ENCODE measurements around the gene CHMP1B.
"Not testable (repeated sequence)": the region's sequence is repeated elsewhere in the genome, so short reads cannot be mapped to it uniquely, and the experiment has no call there.

The CHMP1B gene

DNA sequence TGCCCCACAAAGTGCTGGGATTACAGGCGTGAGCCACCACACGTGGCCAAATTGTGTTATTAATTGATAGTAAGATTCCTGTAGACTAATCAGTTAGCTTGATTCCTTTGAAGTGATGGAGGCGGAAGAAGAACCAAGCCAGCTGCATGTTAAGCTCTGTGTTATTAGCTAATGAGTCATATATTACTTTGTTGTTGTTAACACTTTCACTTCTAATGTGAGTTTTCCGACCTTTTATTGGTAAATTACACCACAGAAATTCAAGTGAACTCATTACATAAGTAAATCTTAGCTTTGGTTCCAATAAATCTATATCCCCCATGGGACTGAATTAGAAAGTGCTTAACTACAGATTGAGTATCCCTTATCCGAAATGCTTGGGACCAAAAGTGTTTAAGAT lies 20.3 kb downstream of the CHMP1B start:
- no peak for DNase-seq (ENCODE audit: low spot score)

DNA sequence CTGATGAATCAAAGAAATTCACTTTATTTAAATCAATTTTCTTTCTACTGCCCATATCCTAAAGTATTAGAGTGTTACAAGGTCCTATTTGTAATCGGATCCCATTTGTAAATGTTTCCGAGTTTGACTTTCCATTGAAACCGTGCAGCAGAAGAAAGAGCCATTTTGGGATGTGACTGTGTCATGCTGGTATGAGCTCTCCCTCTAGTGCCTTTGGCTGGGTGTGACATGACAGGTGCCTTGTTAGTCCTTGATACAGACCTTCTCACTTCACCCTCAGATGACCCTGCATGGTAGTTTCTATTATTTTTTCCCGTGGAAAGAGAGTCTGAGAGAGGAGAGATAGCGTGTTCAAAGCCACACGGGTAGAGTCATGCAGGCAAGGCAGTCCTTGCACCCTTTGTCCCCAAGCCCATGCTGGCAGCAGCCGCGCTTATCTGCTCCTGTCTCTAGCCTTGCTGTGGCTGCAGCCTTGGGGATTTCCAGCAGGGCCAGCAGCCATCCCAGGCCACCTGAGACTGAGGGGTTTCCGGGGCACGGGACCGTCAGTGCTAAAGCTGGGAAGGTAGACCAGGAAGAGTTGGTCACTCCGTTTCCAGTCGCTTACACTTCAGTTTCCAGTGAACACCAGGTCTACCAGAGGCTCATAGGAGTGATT lies 21.4 kb downstream of the CHMP1B start:
- DNase-seq (ENCODE audit: low spot score) = peak; percentile 59

DNA sequence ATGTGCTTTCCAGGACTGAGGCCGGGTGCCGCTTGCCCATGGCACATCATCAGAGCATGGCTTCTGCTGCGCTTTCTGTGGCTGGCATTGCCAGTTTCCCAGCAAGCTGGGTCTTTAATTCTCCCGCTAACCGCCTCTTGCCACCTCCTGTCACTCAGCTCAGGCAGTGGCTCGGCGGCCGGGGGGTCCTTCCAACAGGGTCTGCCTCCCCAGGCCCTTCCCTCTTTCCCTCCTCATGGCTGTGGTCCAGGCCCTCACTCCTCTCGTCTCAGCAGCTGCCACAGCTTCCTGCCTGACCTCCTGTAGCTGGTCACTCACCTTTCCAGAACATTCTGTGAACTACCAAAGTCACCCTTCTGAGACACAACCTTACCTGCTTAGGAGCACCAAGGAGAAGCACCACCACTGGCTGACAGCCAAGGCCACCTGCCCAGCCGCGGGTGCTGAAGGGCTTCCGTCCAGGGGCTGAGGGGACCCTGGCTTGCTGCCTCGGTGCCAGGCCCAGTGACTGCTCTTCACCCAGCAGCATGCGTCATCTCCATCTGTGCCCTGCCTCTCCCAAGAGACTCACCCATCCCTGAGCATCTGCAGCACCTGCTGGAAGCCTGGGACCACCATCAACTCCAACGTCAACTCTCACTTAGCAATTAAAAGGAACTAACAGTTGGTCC lies 22.6 kb downstream of the CHMP1B start:
- DNase-seq (ENCODE audit: low spot score) = no peak

DNA sequence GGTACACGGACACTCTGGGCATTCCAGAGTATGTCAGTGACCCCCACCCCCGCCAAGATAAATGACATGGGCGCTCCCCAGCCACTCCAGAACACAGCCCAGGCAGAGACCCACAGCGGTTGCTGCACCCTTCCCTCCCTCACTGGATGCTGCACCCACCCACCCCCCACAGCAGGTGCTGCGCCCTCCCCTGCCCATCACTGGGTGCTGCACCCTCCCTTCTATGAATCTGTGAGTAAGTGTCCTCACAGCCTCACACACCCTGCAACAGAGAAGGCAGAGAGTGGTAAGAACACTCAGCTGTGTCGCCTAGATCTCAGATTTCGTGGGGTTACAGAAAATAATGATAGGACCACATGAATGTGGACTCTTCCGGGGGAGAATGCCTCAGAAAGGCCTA lies 23.5 kb downstream of the CHMP1B start:
- DNase-seq (ENCODE audit: low spot score) = no peak

DNA sequence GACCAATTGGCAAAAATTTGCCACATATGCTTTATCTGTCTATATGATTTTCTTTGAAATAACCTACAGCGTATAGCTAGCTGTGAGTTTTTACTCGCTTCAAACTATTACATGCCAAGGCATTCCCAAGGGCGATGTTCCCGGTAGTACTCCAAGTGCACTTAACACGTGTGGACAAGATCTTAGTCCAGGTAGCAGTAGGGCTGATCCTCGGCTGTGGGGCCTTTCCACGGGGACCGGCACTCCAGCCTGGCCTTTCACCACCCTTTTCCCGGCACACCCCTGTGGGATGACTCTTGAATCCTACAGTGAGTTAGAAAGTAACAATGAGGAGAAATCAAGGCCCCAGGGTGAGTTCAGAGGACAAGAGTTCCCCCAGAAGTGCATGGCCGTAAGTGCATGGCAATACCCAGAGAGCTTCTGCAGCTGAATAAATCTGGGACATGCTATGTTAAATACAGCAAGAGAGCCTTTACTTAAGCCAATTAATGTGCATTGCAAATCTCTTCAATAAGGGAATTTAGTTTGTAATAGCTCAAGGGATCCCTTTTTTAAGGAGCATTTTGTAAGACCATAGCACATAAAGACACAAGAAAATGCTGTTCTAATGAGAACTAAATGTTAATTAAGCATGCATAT lies 26.4 kb downstream of the CHMP1B start:
- DNase-seq (ENCODE audit: low spot score) = no peak

DNA sequence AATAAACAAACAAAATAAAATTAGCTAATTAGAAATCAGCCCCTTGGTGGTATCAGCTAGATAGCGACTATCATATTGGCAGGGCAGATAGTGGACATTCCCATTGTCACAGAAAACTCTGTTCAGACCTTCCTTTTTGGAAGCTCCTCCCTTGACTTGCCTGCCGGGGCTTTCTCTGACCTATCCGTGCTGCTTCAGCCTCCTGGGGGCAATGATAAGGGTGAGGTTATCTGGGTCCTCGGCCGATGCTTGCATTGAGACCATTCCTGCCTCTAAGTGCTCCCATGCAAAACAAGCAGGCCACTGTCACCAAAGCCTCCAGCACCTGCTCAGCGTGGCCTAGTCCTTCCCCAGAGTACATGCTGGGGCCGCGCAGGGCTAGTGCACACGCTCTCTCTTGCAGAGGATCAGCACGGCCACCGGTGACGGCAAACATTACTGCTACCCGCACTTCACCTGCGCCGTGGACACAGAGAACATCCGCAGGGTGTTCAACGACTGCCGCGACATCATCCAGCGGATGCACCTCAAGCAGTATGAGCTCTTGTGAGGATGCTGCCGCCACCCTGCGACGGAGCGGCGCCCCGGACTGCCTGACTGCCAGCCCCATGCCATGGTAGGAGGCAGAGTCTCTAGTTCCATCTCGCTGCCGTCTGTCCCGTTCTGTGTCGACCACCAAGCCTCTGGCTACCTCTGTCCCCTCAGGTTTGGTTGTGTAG lies 29.5 kb downstream of the CHMP1B start:
- DNase-seq (ENCODE audit: low spot score) = no peak

DNA sequence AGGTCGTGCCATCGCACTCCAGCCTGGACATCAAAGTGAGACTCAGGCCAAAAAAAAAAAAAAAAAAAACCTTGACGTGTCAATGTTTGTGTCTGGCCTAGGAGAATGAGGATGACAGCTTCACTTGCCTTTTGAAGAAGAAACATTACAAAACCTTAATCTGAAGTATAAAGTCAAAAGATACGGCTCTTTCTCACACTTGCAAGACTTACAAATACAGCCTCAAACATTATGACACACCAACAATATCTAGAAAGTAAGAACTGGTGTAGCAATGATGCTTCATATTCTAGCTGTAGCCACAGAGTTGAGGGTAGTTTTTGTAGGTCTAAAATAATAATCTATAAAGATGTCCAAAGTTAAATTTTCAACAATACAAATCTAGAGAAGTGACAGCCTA lies 31.4 kb downstream of the CHMP1B start:
- DNase-seq (ENCODE audit: low spot score) = no peak

DNA sequence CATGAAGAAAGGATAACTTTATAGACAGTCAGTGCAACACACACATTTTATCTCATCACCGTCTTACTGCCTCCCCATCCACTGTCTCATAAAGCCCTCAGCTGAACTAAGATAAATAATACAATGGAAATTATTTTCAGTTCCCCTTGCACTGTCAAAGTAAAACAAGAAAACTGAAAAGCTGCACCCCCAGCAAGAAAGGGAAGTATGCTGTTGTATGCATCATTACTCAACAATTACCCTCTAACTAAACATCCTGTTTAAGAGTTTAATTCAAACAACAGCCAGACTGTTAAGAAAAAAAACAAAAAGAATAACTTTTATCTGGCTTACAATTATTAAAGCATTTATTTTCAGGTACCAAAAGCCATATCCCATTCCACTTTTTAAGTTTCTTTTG lies 31.9 kb downstream of the CHMP1B start:
- no peak for DNase-seq (ENCODE audit: low spot score)

DNA sequence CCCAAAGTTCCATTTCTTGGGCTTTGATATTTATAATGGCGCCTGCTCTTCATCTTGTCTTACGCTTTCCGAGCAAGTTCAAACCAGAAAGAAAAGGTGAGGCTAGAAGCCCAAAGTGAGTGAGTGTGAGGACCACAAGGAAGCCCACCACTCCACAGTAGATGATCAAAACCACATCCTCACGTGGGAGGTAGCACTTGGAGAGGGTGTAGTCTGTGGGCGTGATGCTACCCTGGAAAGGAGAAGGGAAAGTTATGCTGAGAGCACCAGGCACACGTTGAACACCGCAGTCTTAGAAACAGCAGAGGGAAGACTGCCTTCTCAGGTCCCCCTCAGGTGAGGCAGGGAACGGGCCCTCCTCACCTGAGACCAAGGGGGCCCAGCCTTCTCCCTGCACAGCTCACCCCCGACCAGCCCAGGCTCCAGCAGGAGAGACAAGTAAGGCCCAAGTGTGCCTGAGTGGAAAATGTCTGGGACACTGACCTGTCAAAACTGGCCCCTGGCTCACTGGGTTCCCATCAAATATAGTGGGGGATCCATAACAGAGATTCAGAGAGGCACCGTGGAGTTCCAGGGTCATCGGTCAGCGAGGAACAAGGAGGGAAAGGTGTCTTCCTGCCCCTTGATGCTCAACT lies 33.3 kb downstream of the CHMP1B start:
- DNase-seq (ENCODE audit: low spot score) = no peak

DNA sequence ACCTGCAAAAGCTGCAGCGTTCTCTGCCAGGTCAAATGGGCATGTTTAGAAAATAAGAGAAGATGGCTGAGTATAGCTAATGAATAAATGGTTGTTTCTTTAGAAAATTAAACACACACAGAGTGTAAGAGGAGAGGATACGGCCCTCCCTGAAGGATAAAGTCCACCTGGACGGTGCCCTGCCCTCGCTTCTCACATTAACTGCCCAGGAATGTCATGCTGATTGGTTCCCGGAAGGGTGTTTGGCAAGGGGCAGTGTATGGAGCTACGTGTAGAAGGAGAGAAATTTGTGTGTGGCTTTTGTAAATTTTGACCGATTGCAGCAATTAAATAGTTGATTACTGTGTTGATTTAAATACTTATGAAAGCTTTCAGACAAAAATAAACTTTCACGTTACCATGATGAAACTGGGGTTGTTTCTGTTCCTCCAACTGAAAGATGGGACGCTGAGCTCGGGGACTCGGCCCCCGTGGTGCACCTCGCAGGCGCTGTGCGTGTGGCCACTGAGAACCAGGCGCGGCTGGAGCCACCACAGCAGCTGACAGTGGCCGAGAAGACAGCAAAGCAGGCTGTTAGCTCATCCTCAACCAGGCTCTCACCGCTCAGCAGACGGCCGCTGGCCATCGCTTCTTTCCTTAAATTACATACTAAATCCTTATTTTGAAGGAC lies 34.2 kb downstream of the CHMP1B start:
- no peak for DNase-seq (ENCODE audit: low spot score)

DNA sequence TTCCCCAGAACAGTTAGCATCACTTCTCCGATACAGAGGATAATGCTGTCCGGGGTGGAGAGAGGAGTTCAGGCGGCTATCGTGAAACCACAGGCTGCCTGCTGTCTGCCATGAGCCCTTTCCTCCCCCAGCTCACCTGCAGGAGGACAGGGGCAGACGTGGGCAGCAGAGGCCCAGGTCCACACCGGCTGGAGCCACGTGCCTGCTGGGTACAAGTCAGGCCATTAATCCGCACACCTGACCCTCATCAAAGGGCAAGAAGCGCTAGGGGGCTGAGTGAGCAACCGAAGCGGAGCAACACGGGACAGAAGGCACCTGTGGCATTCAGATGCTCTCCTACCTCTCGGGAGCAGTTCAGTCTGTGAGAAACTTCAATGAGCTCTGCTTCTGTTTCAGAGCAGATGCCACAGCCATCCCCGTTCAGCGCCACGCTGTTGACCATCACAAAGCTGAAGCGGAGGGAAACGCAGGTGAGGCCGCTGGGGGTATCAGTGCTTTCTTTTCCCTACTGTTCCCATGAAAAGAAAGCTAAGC lies 35.4 kb downstream of the CHMP1B start:
- no peak for DNase-seq (ENCODE audit: low spot score)

DNA sequence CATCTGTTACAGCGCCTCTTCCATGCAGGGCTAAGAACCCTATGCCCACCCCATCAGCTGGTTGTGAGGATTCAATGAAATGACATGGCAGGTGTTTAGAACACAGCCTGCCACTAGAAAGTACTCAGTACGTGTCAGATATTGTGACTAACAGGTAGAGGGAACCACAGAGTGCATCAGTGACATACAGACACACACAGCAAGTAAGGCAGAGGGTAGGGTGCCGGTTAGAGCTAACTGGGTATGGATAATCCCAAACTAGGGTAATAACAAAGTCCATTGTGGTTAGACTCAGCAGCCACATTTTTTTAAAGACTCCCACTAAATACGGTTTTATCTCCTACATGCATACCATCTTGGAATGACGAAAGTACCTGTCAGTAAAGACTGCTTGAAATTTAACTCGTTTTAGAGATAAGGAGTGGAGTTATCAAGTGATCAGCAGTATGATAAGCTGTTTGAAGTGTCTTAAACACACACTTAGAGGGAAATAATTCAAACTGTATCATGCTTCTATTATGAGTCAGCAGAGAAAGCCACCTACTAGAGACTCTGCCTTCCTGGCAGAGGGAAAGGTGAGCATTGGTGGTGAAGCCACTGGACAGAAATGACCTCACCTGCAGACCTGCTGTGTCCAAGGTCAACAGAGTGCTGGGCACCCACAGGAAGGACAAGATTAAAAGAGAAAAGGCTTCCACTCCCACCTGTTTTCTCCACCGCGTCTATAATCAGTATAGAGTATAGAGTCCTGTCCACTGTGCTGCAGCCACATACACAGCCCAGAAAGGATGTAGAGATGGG lies 36.3 kb downstream of the CHMP1B start:
- DNase-seq (ENCODE audit: low spot score) = no peak

DNA sequence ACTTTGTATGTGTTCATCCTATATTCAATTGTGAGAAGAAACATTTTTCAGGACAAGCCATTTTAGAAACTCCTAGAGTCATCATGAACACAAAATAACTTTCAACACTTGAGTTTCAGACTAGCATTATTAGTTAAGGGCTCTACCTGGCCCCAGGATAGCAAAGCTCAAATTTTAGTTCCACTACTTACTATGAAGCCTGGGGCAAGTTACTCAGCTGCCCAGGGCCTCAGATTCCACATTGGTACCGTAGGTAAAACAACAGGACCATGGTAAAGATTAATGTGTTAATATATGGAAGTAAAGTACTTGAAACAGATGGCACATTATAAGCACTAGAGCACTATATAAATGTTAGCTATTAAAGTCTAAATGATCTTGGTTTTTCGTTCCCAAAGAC lies 37.5 kb downstream of the CHMP1B start:
- DNase-seq (ENCODE audit: low spot score) = no peak

DNA sequence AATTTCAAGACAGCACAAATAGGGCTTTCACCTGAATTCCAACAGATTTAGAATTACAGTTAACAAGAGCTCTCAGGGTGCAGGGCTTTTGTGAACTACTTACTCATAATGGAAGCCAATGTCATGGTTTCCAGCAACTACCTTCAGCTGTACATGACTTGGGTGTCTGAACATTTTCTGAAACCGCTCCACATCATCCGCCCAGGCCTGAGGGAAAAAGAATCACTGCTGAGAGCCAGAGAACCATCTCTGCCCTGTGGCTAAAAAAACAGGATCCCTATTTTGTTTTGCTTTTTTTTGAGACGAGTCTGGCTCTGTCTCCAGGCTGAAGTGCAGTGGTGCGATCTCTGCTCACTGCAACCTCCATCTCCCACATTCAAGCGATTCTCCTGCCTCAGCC lies 38.1 kb downstream of the CHMP1B start:
- no peak for DNase-seq (ENCODE audit: low spot score)

DNA sequence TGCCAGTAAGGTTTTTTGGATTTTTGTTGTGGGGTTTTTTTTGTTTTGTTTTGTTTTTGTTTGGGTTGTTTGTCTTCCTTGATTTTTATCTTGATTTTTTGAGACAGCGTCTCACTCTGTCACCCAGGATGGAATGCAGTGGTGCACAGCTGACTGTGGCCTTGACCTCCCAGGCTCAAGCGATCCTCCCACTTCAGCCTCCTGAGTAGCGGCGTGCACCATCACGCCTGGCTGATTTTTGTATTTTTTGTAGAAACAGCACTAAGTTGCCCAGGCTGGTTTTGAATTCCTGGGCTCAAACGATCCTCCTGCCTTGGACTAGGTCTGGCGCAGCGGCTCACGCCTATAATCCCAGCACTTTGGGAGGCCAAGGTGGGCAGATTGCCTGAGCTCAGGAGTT lies 40.5 kb downstream of the CHMP1B start:
- DNase-seq (ENCODE audit: low spot score) = no peak

DNA sequence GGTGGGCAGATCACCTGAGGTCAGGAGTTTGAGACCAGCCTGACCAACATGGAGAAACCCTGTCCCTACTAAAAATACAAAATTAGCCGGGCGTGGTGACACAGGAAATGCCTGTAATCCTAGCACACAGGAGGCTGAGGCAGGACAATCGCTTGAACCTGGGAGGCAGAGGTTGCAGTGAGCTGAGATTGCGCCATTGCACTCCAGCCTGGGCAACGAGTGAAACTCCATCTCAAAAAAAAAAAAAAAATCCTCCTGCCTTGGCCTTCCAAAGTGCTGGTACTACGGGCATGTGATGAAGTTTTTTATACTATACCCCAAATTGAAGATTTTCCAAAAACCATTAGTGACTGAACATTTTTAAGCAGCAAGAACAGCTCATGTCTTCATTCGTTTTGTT lies 41.2 kb downstream of the CHMP1B start:
- not testable (repeated sequence) for DNase-seq (ENCODE audit: low spot score)

DNA sequence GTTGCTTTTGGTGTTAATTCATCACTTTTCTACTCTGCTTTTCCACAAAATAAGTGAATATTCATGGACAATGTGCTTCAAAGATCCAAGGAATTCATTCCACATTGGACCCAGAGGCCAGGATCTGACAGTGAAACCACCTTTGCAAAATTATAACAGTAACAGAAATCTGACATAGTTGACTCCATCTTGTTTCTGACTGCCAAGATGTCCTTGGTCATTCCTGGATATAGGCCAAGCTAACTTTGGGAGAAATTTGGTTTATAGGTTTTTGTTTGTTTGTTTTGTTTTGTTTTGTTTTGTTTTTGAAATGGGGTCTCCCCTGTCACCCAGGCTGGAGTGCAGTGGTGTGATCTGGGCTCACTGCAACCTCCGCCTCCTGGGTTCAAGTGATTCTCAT lies 46.6 kb downstream of the CHMP1B start:
- no peak for DNase-seq (ENCODE audit: low spot score)

DNA sequence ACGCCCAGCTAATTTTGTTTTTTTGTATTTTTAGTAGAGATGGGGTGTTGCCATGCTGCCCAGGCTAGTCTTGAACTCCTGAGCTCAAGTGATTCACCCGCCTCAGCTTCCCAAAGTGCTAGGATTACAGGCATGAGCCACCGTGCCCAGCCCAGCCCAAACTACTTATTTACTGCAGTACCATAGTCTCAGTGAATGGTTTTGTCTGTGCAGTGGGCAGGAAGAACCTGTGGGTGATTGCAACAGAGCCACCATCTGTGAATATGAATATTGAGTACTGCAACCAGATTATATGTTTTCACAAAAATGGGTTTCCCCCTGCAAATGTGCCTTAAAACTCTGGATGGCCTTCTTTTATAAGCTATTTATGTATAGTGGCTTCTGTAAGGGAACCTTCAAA lies 47.9 kb downstream of the CHMP1B start:
- no peak for DNase-seq (ENCODE audit: low spot score)

DNA sequence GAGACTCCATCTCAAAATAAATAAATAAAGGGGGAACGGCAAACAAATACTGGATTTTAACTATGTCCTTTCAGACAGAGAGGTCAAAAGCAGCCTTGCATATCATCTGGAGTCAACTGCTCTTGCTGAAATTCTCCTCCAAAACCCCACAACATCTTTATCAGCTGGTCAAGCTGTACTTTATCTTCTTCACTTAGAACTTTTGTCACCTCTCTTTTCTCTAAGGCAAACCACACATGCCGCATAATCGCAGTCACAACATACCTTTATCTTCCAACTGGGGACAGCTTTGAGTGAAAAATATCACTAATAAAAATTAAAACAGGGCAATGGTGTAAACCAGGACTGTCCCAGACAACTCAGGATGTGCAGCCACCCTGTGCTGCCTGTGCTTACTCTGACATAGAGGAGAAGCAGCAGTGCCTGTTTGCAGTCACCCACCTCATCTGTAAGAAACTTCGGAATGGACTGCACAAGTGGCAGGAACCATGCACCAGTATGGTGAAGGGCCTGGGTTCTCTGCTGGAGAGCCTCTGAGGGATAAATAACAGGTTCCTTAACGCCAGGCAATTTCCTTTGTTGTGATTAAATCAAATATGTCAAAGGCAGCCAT lies 50.7 kb downstream of the CHMP1B start:
- no peak for DNase-seq (ENCODE audit: low spot score)

DNA sequence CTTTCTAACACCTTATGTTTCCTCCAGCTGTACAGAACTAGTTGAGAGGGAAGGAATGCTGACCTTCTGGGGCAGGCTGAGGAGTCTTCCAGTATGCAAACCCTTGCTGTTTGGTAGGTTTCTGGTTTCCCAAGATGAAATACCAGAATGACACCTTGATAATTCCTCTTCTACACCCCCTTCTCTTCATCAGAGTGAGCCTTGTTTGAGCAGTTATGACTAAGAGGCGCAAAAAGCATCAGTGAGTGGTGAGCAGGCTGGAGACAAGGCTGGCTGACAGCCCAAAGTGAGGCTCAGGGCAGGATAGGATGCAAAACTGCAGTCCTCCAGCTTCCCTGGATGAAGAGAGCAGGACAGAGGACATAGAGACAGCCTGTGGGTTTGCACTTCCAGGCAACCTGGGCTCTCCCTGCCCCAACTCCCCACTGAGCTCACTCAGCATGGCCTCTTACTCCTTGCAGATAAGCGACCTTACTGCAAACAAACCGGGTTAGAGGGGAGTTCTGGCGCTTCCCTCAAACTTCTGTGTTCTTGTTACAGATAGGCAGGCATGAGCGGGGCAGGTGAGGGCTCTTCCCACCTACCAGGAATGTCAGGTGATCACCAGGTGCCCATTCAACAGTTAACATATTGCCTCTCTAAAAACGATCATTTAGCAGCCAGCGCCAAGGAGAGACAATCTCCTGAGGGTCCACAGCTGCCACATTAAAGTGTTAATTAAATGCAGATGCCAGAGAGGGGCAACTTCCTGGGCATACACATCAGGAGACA lies 51.5 kb downstream of the CHMP1B start:
- DNase-seq (ENCODE audit: low spot score) = no peak
